T1000 (cell line): ENCODE results near the gene DDN.

ENCODE experiments used
- DNase-seq: peaks from one replicate; lab custom pipeline; 2025; ENCODE audit warnings: mixed read lengths; lab: John Stamatoyannopoulos, UW

The DDN gene

DNA sequence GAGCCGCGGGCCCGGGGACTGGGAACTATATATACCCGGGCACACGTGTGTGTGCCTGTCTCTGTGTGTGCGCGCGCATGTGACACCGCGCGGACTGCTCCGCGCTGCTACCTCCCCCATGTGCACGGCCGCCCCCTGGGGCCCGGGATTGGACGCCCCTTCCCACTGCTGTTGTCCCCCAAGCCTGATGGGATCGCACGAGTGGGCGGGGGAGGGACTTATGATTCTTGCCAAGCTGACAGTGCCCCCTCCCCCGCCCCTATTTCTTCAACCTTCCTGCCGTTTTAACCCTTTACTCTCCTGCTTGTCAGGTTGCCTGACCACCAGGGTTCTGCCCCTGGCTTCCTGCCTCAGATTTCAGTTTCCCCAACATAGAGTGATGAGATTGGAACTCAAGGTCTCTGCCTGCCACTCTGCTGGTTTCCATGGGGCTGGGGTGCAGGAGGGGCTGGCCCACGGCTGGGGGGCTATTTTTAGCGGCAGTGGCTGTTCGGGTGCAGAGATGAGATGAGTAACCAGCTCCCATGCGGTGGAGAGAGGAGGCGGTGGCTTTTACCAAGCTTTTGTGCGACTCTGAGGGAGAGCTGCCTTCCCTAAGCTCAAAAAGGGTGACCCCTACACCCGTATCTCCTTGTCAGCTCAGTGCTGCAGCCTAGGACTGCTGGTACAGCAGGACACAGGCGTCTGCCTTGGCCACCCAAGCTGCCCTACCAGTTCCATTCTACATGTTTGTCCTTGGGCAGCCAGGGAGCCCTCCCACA lies at the start of gene DDN:
Gene DDN, minus strand, starts transcription at position 5 of the 761 bp plus-strand sequence. CDS start 88 bp downstream, outside the sequence.
- no peak for DNase-seq

GRCh38 chr12:49048953-49049352 lies 49.8 kb upstream of the DDN start:
- no peak for DNase-seq

- no peak for DNase-seq
Observed at GRCh38 chr12:49046129-49046895, 47.1 kb upstream of the DDN start.

GRCh38 chr12:49044660-49045059 lies 45.5 kb upstream of the DDN start:
- DNase-seq, result no peak

DNA sequence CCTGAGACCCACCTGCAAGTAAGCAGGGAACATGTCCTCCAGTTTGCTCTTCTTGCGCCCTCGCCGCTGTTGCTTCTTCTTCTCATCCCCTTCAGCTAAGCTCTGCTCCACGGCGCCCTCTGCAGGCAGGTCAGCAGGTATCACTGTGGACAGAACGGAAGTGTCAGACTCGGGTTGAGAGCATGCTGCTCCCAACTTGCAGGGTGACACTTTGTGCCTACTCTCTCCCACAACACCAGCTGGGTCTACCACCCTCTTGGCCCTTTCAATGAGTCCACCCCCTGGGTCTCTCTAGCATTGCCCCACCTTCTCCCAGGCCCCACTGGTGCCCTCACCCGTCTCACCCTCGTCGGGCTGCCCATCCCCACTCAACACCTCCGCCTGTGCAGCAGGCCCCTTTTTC lies 44.7 kb upstream of the DDN start:
- no peak for DNase-seq

DNA sequence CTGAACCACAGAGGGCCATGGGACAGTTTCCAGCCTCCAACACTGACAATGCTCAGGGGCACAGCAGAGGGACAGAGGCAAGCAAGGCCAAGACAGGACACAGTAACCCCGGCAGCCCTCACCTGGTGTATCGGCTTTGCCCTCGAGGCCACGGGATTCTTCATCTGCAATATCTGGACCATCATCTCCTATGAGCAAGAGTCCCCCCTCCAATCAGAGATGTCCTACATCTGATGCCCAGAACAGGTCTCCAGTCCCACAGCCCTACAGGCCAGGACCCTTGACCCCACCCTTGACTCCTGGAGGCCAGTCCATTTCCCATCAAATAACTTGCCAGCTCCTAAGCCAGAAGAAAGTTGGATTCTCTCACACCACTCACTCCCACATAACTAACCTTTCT lies 44.1 kb upstream of the DDN start:
- no peak for DNase-seq

- DNase-seq, result no peak
Observed at GRCh38 chr12:49041881-49042484, 42.8 kb upstream of the DDN start.

DNA sequence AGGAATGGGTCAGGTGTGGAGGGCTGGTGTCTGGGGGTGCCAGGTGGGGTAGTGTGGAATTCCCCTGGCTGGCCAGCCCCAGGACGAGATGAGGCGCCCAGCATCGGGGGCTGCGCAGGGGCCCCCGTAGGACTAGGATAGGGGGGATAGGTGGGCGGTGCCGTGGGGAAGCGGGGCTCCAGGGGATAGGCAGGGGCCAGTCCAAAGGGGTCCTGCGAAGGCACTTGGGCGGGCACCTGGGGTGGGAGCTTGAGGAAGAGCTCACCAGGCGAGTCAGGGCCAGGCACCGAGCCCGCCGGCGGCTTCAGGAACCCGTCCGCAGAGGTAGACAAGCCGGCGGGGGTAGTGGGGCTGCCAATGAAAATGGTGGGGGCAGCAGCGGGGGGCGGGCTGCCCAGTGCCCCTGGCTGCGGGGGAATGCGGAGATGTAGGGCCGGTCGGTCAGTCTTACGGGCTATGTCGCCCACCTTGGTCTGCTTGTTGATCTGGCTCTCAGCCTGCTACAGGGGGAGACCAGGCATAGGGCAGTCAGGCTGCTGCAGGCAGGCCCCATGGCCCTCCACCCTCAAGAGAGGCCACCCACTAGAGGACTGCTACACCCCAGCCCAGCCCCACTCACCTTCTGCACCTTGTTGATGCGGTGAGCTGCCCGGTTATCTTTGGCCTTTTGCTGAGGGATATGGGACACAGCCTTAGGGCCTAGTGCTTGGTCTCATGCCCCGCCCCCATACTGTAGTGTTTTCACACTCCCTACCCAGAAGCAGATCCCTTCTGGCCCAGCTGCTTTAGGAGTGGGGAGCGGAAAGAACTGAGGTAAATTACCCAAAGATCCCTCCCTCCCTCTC lies 42.1 kb upstream of the DDN start:
- DNase-seq, result no peak

DNA sequence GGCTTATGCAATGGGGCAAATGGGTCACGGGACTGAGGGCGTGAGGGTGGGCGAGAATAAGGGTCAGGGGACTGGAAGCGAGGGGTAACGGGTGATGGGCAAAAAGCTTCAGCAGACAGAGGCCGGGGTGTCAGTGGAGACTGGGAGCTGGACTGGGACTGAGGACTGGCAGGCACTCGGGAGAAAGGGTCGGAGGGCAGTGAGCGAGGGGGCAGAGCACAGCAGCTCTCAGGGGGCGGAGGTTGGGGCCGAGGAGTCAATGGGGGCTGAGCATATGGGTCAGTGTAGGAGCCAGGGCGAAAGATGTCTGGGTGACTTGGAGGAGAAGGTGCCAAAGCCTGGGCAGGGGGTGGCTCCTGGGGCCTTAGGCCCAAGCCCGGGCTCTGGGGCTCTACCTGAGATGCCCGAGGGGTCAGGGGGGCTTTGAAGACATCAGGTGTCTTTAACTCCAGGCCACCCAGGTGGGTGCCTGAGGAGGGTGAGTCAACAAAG lies 41.2 kb upstream of the DDN start:
- DNase-seq, result no peak

DNA sequence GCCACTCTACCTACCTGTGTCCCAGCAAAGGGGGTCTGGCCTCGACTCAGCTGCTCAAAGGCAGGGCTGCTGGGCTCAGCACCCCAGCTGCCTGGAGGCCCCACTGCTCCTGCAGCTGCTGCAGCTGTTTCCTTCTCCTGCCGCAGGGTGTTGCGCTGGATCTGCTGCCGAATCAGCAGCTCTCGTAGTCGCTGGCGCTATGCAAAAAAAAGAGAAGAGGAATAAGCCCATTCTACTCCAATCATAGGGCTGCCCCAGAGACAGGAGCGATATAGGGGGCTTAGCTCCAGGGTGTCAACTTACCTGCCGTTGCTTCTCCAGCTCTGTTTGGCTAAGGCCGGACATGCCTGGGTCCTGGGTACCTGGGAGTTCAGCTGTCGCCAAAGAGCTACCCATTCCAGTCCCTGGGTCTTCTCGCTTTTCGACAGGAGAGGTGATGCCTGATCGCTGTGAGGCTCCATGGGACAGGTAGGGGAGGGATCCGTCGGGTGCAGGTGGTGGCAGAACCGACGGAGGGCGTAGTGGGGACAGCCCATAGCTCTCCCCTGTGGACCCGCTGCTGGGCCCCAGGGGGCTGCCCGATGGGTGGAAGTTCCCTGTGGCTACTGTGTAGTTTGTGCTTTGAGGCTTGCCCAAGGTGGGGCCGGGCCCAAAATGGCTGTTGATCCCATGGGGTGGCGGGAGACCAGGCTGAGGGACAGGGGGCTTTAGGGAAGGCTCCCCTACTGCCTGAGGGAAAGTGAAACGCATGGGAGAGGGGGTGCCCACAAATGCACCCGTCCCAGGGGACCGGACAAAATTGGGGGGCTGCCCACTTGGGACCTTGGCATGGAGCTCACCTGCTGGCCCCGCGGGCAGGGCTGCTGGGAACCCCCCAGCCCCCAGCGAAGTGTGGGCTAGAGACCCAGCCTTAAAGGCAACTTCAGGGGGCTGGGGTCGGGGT lies 40.5 kb upstream of the DDN start:
- DNase-seq, result no peak

DNA sequence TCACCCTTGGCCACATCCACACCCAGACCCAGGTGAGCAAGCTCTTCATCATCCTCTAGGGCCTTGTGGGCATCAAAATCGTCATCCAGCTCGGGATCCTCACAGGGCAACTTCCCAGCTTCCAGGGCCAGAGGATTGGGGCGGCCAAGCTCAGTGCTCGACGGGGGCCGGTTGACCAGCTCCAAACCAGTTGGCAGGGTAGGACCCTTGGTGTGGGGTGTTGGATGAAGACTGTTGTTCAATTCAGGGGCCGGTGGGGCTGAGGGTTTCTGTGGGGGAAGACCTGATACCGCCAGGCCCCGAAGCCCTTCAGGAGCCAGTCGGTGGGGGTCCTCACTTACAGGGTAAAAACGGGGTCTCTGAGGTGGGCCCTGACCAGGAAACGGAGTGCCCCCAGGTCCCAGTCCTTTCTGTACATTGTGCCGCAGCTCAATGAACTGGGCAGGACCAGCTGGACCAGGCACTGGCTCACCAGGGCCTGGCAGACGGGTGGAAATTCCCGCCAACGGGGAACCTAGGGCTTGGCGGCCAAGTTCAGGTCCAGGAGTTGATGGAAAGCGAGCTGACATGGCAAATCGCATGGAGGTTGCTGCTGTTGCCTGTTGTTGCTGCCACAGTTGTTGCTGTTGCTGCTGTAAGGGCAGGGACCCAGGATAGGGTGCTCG lies 39.2 kb upstream of the DDN start:
- DNase-seq, result no peak

- no peak for DNase-seq
Observed at GRCh38 chr12:49037947-49038237, 38.7 kb upstream of the DDN start.

GRCh38 chr12:49037111-49037946 lies 38.2 kb upstream of the DDN start:
- no peak for DNase-seq

GRCh38 chr12:49036029-49036428 lies 36.9 kb upstream of the DDN start:
- DNase-seq, result no peak

GRCh38 chr12:49034286-49034622 lies 35.1 kb upstream of the DDN start:
- no peak for DNase-seq

DNA sequence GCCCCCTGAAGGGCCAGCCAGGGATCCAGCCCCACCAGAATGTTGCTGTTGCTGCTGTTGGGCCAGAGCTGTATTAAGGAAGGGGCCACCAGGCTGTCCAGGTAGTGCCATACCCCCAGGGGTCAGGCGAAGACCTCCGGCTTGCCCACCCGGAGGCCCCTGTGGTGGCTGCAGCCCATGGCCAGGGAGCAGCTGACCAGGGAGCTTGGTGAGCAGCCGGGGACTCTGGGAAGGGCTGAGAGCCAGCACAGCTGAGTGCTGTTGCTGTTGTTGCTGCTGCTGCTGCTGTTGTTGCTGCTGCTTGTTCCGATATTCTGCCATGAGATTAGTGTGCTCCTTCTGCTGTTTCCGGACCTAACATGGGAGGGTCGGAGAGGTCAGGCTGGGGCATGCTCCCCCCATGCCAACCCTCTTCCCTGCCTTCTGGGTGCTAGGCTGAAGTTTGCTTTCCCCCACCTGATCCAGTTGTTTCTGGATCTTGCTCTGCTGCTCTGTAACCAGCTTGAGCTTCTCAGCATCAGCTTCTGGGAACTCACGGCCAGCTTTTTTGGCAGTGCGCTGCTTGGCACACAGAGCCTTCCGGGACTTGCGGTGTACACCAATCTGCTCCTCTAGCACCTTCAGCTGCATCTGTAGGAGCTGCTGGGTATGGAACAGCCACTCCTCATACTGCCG lies 34.6 kb upstream of the DDN start:
- no peak for DNase-seq

- DNase-seq, result no peak
Observed at GRCh38 chr12:49032679-49033447, 33.7 kb upstream of the DDN start.

DNA sequence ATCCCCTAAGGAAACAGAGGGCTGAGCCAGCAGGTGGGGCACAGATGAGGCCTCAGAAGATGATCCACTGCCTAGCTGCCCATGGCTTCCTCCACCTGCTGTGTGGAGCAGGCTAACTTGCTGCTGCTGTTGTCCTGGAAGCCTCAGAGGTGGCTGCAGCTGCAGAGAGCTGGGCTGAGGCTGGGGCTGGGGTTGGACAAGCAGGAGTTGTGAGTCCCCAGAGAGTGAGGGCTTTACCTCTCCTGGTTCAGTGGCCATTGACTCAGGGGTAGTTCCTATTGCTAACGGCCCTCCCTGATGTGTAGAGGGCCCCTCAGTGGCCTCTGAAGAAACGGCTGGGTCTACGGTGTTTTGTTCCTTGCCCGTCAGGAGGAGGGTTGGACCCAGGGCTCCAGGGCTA lies 33.1 kb upstream of the DDN start:
- DNase-seq, result no peak
